Activated naive CD8-positive, alpha-beta T cell (primary cell): ENCODE results near the gene LRRC63.

Experiments
- H3K27ac Mint-ChIP-seq: one replicate; pipeline ENCODE4 v1.8.0; 2021; ENCODE audit warnings: mixed read lengths
- H3K27me3 Mint-ChIP-seq: one replicate; pipeline ENCODE4 v1.8.0; 2021; ENCODE audit warnings: mixed read lengths
- H3K36me3 Mint-ChIP-seq: one replicate; pipeline ENCODE4 v1.8.0; 2021; ENCODE audit warnings: mixed read lengths
- H3K4me1 Mint-ChIP-seq: one replicate; pipeline ENCODE4 v1.8.0; 2021; ENCODE audit warnings: low read depth, mixed read lengths
- H3K4me3 Mint-ChIP-seq: one replicate; pipeline ENCODE4 v1.8.0; 2021; ENCODE audit warnings: mild to moderate bottlenecking, mixed read lengths
- H3K9me3 Mint-ChIP-seq: one replicate; pipeline ENCODE4 v1.8.0; 2021; ENCODE audit warnings: low read depth, mixed read lengths

Gene LRRC63

DNA sequence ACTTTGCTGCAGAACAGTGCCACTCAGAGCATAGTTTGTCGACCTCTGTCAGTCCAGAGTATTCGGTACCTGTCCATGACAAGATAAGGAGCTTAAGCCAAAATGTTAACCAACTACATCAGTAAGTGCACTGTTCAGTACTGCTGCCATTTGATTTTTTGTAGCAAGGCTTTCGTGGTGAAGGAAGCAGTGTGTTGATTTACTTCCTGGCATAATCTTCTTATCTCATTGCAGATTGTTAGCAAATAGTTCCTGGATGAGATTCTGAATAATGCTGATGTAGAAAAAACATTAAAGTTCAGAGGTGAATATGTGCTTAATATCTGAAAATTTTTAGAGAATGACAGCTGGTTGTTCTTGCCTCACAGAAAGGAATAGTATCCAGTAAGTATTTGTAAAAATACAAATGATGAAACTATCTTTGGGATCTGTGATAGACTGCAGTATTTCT is 85.7 kb downstream of the LRRC63 start:
- peaks cover 10% of the 10 kb centered on the region for H3K36me3 Mint-ChIP-seq
- H3K4me3 Mint-ChIP-seq: no peak overlapping the region
- H3K9me3 Mint-ChIP-seq: peaks cover 13% of the 10 kb centered on the region
- peaks cover 62% of the 10 kb centered on the region for H3K4me1 Mint-ChIP-seq
- no peaks in the 10 kb centered on the region for H3K27me3 Mint-ChIP-seq
- peak overlapping the region; percentile 95 for H3K27ac Mint-ChIP-seq

DNA sequence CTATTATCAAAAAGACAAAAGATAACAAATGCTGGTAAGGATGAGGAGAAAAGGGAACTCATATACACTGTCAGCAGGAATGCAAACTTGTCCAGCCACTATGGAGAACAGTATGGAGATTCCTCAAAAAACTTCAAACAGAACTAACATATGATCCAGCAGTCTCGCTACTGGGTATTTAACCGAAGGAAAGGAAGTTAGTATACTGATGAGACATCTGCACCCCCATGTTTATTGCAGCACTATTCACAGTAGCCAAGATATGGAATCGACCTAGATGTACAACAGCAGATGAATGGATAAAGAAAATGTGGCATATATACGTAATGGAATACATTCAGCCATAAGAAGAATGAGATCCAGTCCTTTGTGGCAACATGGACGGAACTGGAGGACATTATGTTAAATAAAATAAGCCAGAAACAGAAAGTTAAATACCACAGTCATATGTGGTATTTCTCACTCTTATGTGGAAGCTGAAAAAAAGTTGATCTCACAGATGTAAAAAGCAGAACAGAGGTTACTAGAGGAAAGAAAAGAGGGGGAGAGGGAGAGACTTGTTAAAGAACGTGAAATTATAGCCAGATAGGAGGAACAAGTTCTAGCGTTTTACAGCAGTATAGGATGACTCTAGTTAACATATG is 92.1 kb downstream of the LRRC63 start:
- Mint-ChIP-seq H3K9me3 (peaks cover 20% of the 10 kb centered on the region), H3K4me3 (peak overlapping the region; percentile 66), H3K4me1 (peaks cover 19% of the 10 kb centered on the region), H3K27ac (peak overlapping the region; percentile 81), H3K27me3 (no peaks in the 10 kb centered on the region), H3K36me3 (peaks cover 13% of the 10 kb centered on the region)

DNA sequence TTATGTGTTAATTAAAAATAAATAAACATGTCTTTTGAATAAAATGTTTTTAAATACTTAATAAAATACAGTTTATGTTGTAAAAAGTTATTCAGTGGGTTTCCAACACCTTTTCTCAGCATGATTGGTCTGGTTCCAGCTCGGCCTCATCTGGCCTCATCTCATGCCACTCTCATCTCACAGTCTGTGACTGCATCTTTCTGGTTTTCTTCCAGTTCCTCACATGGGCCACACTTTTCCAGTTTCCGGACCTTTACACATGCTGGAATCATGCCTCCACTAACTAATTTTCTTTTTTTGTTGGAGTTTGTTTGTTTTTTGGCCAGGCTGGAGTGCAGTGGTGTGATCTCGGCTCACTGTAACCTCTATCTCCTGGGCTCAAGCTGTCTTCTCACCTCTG is 92.8 kb downstream of the LRRC63 start:
- Mint-ChIP-seq H3K36me3 (peaks cover 13% of the 10 kb centered on the region), H3K9me3 (peaks cover 18% of the 10 kb centered on the region), H3K4me1 (peaks cover 20% of the 10 kb centered on the region), H3K27me3 (no peaks in the 10 kb centered on the region), H3K27ac (no peak overlapping the region), H3K4me3 (peak overlapping the region; percentile 40)

DNA sequence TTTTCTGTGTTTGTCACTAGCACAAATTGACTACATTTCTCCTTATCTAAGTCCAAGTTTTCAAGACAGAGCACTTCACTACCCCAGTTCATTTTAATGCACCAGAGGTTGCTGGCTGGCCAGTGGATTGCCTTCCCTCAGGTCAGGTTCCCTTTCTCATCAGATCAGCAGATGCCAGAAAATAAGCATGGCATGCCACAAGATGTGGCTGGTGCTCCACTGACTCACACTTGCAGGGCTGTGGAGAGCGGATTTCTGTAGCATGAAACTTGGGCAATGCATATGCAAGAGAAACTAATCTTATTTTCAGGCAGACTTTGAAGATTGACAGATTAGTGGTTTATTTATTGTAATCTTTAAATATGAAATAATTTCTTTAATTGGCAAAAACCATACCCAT is 95.8 kb downstream of the LRRC63 start:
- Mint-ChIP-seq H3K27me3 (no peaks in the 10 kb centered on the region), H3K4me3 (no peak overlapping the region), H3K36me3 (peaks cover 19% of the 10 kb centered on the region), H3K27ac (no peak overlapping the region), H3K4me1 (peaks cover 21% of the 10 kb centered on the region), H3K9me3 (peaks cover 6% of the 10 kb centered on the region)

DNA sequence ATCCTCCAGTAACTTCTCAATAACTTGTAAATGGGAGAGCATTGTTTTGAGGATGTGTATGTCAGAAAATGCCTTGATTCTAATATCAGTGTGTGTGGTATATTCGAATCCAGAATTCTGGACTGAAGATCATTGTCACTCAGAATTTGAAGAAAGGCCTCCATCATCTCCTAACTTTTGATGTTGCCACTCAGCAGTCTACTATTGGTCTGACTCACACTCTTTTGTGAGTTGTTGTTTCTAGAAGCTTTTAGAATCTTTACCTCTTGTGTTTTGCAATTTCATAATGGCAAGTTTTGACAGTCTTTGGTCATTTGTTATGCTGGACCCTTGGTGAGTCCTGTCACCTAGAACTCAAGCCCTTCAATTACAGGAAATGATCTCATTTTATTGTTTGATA is 98.3 kb downstream of the LRRC63 start:
- Mint-ChIP-seq H3K4me3 (no peak overlapping the region), H3K27me3 (no peaks in the 10 kb centered on the region), H3K4me1 (peaks cover 16% of the 10 kb centered on the region), H3K27ac (peak overlapping the region; percentile 2), H3K36me3 (peaks cover 26% of the 10 kb centered on the region), H3K9me3 (no peaks in the 10 kb centered on the region)

DNA sequence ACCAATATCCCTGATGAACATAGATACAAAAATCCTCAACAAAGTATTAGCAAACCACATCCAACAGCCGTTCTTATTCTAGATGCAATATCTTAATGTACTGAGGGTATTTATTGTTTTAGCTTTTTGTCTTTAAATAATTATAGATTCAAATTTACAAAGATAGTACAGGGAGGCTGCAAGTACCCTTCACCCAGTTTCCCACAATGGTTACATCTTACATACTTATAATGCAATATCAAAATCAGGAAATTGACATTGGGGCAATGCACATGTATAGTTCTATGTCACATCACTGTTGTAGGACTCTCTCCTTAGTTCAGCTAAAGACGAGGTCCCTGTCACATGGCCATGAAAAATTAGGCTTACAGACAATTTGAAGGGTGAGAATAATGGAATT is 99.5 kb downstream of the LRRC63 start:
- Mint-ChIP-seq H3K4me1 (peaks cover 20% of the 10 kb centered on the region), H3K9me3 (no peaks in the 10 kb centered on the region), H3K36me3 (peaks cover 31% of the 10 kb centered on the region), H3K27me3 (no peaks in the 10 kb centered on the region), H3K27ac (no peak overlapping the region), H3K4me3 (no peak overlapping the region)

DNA sequence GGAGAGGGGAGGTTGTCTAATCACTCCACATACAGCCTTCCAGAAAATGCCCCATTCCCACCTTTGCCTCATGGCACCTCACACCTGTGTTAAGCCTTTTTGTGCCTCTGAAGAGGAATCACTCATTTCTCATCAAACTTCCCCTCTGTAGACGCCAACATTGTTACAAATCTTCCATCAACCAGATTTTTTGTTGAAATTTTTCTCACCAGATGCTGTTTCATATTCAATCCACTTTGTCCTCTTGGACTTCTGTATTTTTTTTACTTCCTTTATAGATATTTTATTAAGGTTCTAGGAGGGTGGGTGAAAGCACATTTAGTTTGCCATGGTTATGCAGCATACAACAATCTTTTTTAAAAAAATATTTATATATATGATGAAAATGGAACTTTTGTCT is 101.3 kb downstream of the LRRC63 start:
- H3K4me3 Mint-ChIP-seq: no peak overlapping the region
- peaks cover 34% of the 10 kb centered on the region for H3K36me3 Mint-ChIP-seq
- no peaks in the 10 kb centered on the region for H3K9me3 Mint-ChIP-seq
- H3K27ac Mint-ChIP-seq: no peak overlapping the region
- peaks cover 33% of the 10 kb centered on the region for H3K4me1 Mint-ChIP-seq
- H3K27me3 Mint-ChIP-seq: no peaks in the 10 kb centered on the region

DNA sequence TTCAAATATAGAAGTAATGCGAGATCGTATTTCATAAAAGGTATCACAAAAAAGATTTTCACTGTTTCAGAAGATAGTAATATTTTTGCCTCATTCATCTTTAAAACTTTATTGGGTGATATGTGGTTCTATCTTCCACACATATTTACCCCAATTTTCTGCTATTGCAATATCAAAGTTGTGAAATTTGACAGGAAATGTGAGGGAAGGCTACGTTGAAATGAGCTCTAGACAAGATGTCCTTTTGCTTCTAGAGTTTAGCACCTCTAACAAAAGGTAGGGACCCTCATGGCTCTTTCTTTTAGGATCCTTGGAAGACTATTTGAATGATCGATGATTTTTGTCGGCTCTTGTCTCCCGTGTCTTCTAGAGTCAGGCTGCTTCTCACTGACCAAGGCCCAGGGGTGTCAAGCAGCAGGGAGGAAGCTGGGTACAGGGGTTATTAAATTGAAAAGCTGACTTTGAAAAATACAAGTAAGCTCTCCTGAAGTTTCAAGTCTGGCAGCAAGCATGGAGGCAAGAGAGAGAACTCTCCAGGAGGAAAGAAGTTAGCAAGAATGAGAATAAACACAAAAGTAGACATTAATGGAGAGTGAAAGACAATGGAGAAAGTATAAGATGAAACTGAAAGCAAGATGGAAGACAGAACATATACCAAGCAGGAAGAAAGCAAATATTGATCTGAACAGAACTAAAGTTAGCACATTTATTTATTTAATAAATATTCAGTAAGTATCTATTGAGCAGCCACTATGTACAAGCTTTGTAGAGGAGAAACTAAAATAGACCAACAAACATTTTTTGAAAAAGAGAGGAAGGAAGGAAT is 101.9 kb downstream of the LRRC63 start:
- peak overlapping the region; percentile 84 for H3K27ac Mint-ChIP-seq
- H3K4me3 Mint-ChIP-seq: peak overlapping the region; percentile 64
- H3K4me1 Mint-ChIP-seq: peaks cover 38% of the 10 kb centered on the region
- H3K9me3 Mint-ChIP-seq: no peaks in the 10 kb centered on the region
- no peaks in the 10 kb centered on the region for H3K27me3 Mint-ChIP-seq
- H3K36me3 Mint-ChIP-seq: peaks cover 32% of the 10 kb centered on the region

DNA sequence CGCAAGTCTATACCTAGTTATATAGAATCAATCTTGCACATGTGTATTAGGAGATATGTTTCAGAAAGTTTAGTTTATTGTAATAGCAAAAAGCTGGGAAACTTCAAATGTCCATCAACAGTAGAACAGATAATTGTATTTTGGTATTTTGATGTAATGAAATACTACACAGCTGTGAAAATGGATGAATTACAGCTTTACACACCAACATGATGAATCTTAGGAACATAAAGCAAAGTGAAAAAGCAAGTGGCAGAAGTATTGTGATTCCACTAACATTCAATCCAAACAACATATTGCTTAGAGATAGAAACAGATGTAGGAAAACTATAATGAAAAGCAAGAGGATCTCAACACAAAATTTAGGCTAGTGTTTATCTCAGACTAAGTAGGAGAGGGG is 102.9 kb downstream of the LRRC63 start:
- H3K4me3 Mint-ChIP-seq: no peak overlapping the region
- H3K9me3 Mint-ChIP-seq: no peaks in the 10 kb centered on the region
- H3K4me1 Mint-ChIP-seq: peaks cover 43% of the 10 kb centered on the region
- no peak overlapping the region for H3K27ac Mint-ChIP-seq
- H3K27me3 Mint-ChIP-seq: no peaks in the 10 kb centered on the region
- H3K36me3 Mint-ChIP-seq: peaks cover 28% of the 10 kb centered on the region

DNA sequence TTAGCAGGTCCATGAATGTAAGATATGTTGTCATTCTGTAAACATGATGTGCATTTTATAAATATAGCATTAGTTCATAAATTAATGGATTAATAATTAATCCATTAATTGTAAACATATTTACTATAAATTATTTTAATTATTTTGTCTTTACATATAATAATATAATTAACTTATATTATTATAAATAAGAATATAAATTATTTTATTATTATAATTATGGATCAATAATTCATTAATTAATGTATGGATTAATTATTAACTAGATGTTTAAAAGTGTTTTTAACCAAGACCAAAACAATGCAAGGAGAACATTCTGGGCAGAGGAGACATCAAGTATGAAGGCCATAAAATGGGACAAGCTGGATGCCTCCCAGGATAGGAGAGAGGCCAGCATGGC is 103.3 kb downstream of the LRRC63 start:
- Mint-ChIP-seq H3K9me3 (no peaks in the 10 kb centered on the region), H3K27ac (no peak overlapping the region), H3K36me3 (peaks cover 24% of the 10 kb centered on the region), H3K4me1 (peaks cover 43% of the 10 kb centered on the region), H3K27me3 (no peaks in the 10 kb centered on the region), H3K4me3 (no peak overlapping the region)

DNA sequence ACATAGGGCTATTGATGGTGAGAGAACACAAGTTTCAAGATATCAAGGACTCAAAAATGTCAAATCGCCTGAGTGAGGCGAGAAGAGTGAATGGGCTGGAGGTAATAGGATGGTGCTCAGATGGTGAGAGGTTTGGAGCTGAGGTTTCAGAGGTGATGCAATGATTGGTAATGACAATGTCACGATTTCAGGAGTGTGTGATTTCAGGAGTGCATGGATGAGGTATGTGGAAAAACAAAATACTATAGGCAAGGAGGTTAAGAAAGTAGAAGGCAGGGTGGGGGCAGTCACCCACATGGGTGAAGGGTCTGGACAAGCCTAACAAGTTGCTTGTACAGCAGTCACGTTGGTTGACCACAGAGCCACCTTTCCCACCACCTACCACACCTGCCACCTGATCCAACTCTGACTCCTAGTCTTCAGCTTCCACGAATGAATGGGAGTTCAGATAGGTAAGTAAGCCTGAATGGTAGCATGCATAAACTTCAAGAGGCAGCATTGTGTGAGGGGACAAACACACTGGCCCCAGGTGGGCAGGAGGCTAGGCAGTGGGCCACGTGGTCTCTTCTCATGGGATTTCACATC is 103.9 kb downstream of the LRRC63 start:
- H3K27me3 Mint-ChIP-seq: no peaks in the 10 kb centered on the region
- peaks cover 47% of the 10 kb centered on the region for H3K4me1 Mint-ChIP-seq
- no peak overlapping the region for H3K4me3 Mint-ChIP-seq
- no peak overlapping the region for H3K27ac Mint-ChIP-seq
- no peaks in the 10 kb centered on the region for H3K9me3 Mint-ChIP-seq
- peaks cover 19% of the 10 kb centered on the region for H3K36me3 Mint-ChIP-seq

DNA sequence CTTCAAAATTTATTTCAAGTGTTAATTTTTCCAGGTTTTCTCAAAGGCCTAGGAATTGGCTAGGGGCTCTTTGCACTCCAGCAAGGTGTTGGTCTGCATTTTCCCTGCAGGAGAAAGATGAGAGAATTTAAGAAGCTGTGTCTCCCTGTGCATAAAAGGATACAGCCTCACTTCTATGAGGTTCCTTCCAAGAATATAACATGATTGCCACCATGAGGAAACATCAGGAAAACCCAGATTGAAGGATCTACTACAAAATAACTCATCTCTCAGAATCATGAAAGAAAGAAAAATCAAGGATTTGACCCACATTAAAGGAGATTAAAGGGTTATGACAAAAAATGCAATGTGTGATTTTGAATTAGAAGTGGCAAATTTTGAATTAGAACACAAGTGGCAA is 105.4 kb downstream of the LRRC63 start:
- no peak overlapping the region for H3K27ac Mint-ChIP-seq
- peaks cover 59% of the 10 kb centered on the region for H3K4me1 Mint-ChIP-seq
- no peaks in the 10 kb centered on the region for H3K9me3 Mint-ChIP-seq
- H3K36me3 Mint-ChIP-seq: peaks cover 17% of the 10 kb centered on the region
- no peaks in the 10 kb centered on the region for H3K27me3 Mint-ChIP-seq
- H3K4me3 Mint-ChIP-seq: no peak overlapping the region

DNA sequence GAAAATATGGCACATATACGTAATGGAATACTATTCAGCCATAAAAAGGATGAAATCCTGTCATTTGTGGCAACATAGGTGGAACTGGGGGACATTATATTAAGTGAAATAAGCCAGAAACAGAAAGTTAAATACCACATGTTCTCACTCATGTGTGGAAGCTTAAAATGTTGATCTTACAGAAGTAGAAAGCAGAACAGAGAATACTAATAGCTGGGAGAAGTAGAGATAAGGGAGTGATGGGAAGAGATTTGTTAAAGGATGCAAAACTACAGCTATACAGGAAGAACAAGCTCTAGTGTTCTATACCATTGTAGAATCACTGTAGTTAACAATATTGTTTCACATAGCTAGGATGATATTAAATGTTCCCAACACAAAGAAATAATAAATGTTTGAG is 107.3 kb downstream of the LRRC63 start:
- peak overlapping the region; percentile 2 for H3K4me3 Mint-ChIP-seq
- peak overlapping the region; percentile 51 for H3K27ac Mint-ChIP-seq

DNA sequence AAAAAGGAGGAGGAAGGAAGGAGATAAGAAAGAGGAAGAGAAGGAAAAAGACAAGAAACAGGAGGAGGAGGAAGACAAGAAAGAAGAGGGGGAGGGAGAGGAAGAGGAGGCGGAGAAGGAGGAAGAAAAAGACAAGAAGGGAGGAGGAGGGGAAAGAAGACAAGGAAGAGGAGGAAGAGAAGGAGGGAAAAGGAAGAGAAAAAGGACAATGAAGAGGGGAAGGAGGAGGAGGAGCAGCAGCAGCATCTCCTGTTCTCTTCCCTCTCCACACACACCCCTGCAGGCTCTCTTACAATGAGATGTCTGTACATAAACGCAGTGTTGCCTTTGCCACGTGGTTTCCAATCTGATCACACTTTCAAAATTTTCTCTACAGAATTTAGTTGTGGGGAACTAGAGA is 108.7 kb downstream of the LRRC63 start:
- H3K4me3 Mint-ChIP-seq: peak overlapping the region; percentile 85
- H3K9me3 Mint-ChIP-seq: no peaks in the 10 kb centered on the region
- peaks cover 47% of the 10 kb centered on the region for H3K4me1 Mint-ChIP-seq
- peak overlapping the region; percentile 96 for H3K27ac Mint-ChIP-seq
- H3K36me3 Mint-ChIP-seq: peaks cover 5% of the 10 kb centered on the region
- H3K27me3 Mint-ChIP-seq: no peaks in the 10 kb centered on the region

More for the DNA sequence above, 107.3 kb downstream of the LRRC63 start:
- Mint-ChIP-seq H3K9me3 (no peaks in the 10 kb centered on the region), H3K27me3 (no peaks in the 10 kb centered on the region), H3K4me1 (peaks cover 52% of the 10 kb centered on the region), H3K36me3 (peaks cover 15% of the 10 kb centered on the region)

DNA sequence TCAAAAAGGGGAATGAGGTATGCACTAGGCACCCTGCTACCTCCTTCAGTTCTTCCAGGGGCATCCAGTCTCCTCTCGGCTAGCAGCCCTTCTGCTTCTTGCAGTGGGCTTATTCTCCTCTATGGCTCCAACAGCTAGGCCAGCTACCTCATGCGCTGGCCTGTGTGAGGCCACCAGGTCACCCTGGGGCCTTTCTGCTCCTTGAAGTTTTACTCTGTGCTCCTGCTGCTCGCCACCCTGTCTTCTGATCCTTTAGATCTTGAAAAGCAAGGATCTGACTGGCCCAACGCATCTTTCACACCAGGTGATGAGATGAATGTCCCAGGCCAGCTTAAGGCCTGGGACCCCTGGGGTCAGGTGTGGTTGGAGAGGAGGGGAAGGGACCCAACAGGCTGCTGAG is 109.1 kb downstream of the LRRC63 start:
- peak overlapping the region; percentile 96 for H3K27ac Mint-ChIP-seq
- no peaks in the 10 kb centered on the region for H3K9me3 Mint-ChIP-seq
- H3K27me3 Mint-ChIP-seq: no peaks in the 10 kb centered on the region
- H3K4me1 Mint-ChIP-seq: peaks cover 45% of the 10 kb centered on the region
- peak overlapping the region; percentile 85 for H3K4me3 Mint-ChIP-seq
- peaks cover 3% of the 10 kb centered on the region for H3K36me3 Mint-ChIP-seq
